Esophagus (tissue), 2 donors: ENCODE measurements around the gene ARMH1. TPM values are rescaled to one million over a fixed set of nuclear protein-coding genes. Genes with fewer than 3 reads are reported as not detected.

Experiments used
- H3K27ac ChIP-seq, 2 donors: one replicate each; pipeline ENCODE4 v1.5.1; 2013; ENCODE audit warnings: low read depth in 2 of 2, mild to moderate bottlenecking in 2 of 2, inconsistent platforms in 1 of 2, low read length in 1 of 2, moderate library complexity in 1 of 2
- H3K27me3 ChIP-seq, 2 donors: one replicate each; pipeline ENCODE4 v1.6.1; 2013; ENCODE audit warnings: low read length in 2 of 2, control low read depth in 1 of 2, mild to moderate bottlenecking in 1 of 2; ENCODE audit not compliant: insufficient read depth in 2 of 2, control insufficient read depth in 1 of 2
- H3K36me3 ChIP-seq, 2 donors: one replicate each; pipeline ENCODE4 v1.6.1; 2013; ENCODE audit warnings: low read length in 1 of 2; ENCODE audit not compliant: control insufficient read depth in 2 of 2, insufficient read depth in 2 of 2
- H3K4me1 ChIP-seq, 2 donors: one replicate each; pipeline ENCODE4 v1.6.1; 2013; ENCODE audit warnings: low read length in 1 of 2; ENCODE audit not compliant: control insufficient read depth in 2 of 2, insufficient read depth in 2 of 2
- H3K4me3 ChIP-seq, 2 donors: one replicate each; pipeline ENCODE4 v1.5.1; 2013; ENCODE audit warnings: low read length in 2 of 2, mild to moderate bottlenecking in 2 of 2, low read depth in 1 of 2, moderate library complexity in 1 of 2
- H3K9me3 ChIP-seq, 2 donors: one replicate each; pipeline ENCODE4 v1.6.1; 2013; ENCODE audit warnings: mild to moderate bottlenecking in 2 of 2, low read depth in 1 of 2, low read length in 1 of 2, moderate library complexity in 1 of 2; ENCODE audit not compliant: control insufficient read depth in 2 of 2, insufficient read depth in 1 of 2
- WGBS, 2 donors: extraction: QIAGEN DNeasy Blood & Tissue Kit; methylation state at CpG; one replicate each; pipeline ENCODE4 v1.1.7; 2013; 5-methylcytosine and 5-hydroxymethylcytosine counted together
- polyA plus RNA-seq, 2 donors: library from polyadenylated mRNA; stranded (reverse); fragments of 200-250 nt; gene quantifications; one replicate each; pipeline ENCODE4 v1.2.3, GENCODE V29; 2013
- donor health status: healthy with polysubstance abuse.
- donor health status: Bipolar disorder and iron deficiency.

The ARMH1 gene
- polyA plus RNA-seq, 2 donors: 0.71 to 1.1 TPM

DNA sequence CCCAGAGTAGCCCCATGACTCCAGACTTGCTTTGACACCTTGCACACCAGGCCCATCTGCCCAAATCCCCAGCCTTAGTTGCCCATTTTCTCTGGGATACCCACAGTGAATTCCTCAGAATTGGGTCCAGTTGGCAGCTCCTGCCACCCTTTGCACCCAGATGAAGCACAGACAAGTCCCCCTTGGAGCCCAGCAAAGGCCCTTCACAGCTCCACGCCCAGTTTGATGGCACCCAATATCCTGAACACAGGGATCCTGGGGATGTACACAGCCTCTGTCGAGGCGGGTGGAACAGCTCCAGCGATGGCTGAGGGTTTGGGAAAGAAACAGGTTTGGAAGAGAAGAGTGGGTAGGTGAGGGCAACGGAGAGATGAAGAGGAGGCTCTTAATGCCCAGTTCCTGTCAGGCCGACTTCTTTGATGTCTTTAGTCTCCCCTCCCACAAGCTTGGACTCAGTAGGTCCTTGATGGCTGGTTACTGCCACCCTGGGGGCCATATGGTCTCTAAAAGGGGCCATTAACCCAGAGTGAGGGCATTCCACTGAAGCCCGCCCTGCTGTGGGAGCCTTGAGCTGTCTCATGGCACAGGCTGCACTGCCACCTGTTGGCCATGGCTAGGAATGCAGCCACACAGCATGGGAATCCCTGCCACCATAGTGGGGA, 21.9 kb upstream of the ARMH1 start:
- no peaks in the 10 kb centered on the region for H3K4me1 ChIP-seq
- H3K36me3 ChIP-seq: peaks cover 15 to 31% of the 10 kb centered on the region in 2 donors
- no peaks in the 10 kb centered on the region for H3K9me3 ChIP-seq
- H3K27ac ChIP-seq: peak overlapping the region in 1 of 2 donors; percentile 44
- 45 to 47% methylated on average over 7 of the region's 7 CpGs for WGBS, 2 donors
- no peak overlapping the region for H3K4me3 ChIP-seq
- no peaks in the 10 kb centered on the region for H3K27me3 ChIP-seq

DNA sequence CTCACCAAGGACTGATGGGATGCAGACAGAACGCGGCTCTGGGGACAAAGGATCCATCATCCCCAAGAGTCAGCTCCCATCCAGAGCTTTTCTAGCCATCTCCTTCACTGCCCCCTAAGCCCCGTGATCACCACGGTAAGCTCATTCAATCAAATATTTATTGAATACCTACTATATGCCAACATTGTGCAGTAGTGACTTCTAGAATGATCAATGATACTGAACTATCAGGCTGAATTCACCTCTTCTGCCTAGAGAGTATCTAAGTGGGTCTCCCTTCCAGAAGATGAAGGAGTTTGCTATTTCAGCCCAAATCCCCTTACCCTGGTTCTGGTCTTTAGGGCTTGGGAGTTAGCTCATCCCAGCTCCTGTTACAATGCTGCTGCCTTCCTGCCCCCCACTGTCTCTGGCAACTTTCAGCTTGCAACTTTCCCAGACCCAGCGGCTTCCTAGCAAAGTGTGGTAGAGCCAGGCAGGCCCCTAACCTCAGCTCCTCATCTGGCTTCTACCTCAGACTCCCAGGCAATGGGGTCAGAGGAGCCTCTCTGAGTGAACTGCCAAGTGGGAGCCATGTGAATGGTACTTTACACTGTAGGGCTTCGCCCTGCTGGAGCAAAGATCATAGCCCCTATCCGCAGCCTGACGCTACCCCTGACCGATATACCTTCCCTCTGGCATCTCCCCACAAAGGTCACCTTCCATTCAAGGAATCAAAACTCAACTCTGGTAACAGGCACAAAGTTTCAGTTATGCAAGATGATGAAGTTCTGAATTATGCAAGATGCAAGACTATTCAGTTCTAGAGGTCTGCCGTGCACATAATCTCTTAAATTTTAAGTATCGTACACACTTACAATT, 21.2 kb upstream of the ARMH1 start:
- Histone ChIP-seq H3K36me3 (peaks cover 15 to 28% of the 10 kb centered on the region in 2 donors), H3K27me3 (no peaks in the 10 kb centered on the region), H3K4me1 (no peaks in the 10 kb centered on the region), H3K27ac (no peak overlapping the region), H3K9me3 (no peaks in the 10 kb centered on the region), H3K4me3 (no peak overlapping the region)
- 62 to 63% methylated on average over 11 of the region's 11 CpGs for WGBS, 2 donors

DNA sequence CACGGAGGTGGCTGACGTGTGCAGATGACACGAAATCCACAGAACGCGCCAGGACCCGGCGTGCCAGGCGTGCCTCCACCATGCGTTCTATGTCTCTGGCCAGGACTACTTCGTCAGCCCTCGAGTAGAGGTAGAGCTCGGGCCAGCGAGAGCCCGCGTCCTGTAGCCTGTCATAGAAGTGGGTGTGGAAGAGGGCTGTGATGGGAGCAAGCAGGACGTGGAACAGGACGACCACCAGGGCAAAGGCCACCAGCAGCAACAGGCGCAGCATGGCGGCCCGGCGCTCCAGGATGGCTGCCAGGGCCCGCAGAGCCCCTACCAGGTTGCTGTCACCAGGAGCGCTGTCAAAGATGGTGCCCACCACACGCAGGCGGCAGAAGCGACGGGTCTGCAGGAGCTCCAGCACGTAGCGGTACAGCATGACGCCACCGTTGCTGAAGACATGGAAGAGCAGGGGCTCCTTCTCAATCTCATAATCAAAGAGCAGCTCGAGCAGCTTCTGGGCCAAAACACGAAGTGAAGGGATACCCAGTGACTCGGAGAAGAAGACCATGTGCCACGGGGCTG, 19.8 kb upstream of the ARMH1 start:
- no peaks in the 10 kb centered on the region for H3K27me3 ChIP-seq
- no peak overlapping the region for H3K27ac ChIP-seq
- no peaks in the 10 kb centered on the region for H3K9me3 ChIP-seq
- H3K4me3 ChIP-seq: no peak overlapping the region
- WGBS, 2 donors: 93 to 94% methylated on average over 34 to 35 of the region's 35 CpGs
- H3K36me3 ChIP-seq: peaks cover 13 to 16% of the 10 kb centered on the region in 2 donors
- no peaks in the 10 kb centered on the region for H3K4me1 ChIP-seq

DNA sequence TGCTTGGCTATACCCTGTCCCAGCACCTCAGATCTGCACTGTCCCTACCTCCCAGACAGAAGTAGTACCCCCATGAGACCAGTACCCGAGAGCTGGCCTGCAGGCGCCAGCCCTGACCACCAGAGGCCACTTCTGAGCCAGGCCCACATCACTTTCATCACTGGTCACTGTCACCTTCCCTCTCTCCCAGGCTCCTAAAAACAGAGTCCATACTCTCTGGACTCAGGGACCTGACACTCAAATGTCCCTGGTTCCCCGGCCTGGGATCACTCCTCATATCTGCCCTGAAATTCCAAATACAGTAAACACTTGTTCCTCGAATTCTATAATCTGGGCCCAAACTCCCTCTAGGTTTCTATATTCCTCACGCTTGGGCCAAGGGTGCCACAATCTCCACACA, 18.9 kb upstream of the ARMH1 start:
- Histone ChIP-seq H3K9me3 (no peaks in the 10 kb centered on the region), H3K27me3 (no peaks in the 10 kb centered on the region), H3K27ac (no peak overlapping the region), H3K4me3 (no peak overlapping the region), H3K4me1 (no peaks in the 10 kb centered on the region), H3K36me3 (peaks cover 4 to 7% of the 10 kb centered on the region in 2 donors)
- WGBS, 2 donors: 69 to 76% methylated on average over 5 of the region's 5 CpGs

DNA sequence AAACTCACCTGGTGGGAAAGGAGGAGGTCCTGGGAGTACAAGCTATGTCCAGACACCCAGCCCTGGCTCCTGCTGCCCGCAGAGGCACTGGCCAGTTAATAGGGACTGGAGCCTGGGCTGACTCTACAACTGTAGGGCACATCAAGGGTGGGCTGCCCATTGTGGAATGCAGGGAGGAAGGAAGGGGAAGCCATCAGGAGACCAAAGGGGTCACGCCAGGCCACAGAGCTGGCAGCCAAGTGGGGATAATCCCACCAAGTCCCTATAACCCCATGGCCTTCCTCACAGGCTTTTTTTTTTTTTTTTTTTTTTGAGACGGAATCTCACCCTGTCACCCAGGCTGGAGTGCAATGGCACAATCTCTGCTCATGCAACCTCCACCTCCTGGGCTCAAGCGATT, 14.9 kb upstream of the ARMH1 start:
- no peak overlapping the region for H3K27ac ChIP-seq
- no peaks in the 10 kb centered on the region for H3K9me3 ChIP-seq
- H3K4me3 ChIP-seq: no peak overlapping the region
- WGBS, 2 donors: 93 to 98% methylated on average over 4 of the region's 4 CpGs
- H3K4me1 ChIP-seq: no peaks in the 10 kb centered on the region
- no peaks in the 10 kb centered on the region for H3K27me3 ChIP-seq
- peaks cover 0 to under 1% of the 10 kb centered on the region in 2 donors for H3K36me3 ChIP-seq

DNA sequence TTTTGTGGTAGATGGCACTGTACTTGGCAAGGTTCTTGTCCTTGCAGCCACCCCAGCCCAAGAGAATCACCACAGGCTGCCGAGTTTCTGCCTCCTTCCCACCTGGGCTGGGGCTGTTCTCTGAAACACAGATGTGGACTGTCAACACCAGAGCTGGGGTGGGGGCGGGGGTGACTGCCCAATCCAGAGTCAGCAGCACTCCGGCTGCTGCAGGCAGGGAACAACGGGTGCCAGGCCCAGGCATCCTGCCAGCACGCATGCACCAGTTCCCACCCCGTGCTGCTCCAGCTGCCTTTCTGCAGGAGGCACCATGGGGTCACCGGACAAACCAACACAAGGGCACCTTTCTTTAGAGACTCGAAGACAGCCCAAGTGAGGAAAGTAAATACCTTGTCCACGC, 14.3 kb upstream of the ARMH1 start:
- WGBS, 2 donors: 23 to 44% methylated on average over 9 of the region's 9 CpGs
- no peaks in the 10 kb centered on the region for H3K9me3 ChIP-seq
- no peaks in the 10 kb centered on the region for H3K36me3 ChIP-seq
- no peak overlapping the region for H3K4me3 ChIP-seq
- no peak overlapping the region for H3K27ac ChIP-seq
- H3K4me1 ChIP-seq: no peaks in the 10 kb centered on the region
- H3K27me3 ChIP-seq: no peaks in the 10 kb centered on the region

DNA sequence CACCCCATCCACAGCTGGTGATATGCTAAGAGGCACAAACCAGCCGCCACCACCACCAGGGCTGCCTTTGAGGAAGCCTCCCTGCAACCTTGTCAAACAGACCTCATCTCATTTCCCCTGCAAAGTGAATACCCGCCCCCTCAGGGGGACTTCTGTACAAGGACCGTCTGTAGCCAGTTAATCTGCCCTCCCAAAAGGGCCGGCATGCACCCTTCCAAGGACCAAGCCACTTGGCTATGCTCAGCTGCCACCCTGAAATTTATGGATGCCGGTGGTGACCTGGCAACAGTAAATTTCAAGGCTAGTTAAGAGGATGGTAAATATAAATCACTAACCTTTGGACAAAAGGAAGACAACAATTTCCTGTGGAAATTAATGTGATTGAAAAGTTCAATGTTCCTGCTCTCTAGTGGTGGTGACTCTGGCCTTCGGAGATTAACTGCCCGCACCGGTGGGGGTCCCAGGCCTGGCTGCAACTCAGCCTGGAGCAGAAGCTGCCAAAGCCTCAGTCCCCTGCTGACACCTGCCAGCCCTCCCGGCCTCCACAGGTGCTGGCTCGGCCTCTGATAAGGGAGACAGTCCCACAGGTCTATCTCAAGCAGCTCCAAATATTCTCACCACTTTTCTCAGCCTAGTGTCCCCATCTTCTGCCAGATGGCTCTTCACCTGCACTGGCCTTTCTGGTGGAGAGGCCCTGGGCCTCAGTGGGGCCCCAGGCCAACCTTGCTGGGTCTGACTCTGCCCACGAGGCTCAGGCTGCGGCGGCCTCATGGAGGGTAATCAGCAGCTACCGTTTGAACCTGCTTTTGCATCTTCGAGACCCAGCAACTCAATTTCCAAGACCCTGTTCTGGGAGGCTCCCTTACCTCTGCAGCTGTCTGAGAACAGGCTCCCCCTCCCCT, 12.5 kb upstream of the ARMH1 start:
- Histone ChIP-seq H3K9me3 (no peaks in the 10 kb centered on the region), H3K4me3 (no peak overlapping the region), H3K4me1 (no peaks in the 10 kb centered on the region), H3K27me3 (no peaks in the 10 kb centered on the region), H3K27ac (no peak overlapping the region), H3K36me3 (no peaks in the 10 kb centered on the region)
- 65 to 84% methylated on average over 15 of the region's 15 CpGs for WGBS, 2 donors

DNA sequence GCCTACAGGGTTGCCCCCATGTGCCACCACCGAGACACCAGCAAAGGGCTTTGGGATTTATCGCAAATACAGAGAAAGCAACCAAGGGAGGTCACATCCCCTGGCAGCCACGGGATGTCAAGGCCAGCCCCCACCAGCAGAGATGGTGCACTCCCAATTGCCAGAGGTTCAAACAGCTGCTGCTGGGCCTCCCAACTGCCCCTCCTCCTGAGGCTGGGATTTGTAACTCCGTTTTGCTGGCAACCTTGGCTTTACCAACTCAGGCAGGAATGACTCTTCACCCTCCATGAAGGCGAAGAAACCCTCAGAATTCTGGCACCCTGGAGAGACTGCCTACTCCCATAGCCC, 11.9 kb upstream of the ARMH1 start:
- Histone ChIP-seq H3K4me1 (no peaks in the 10 kb centered on the region), H3K9me3 (no peaks in the 10 kb centered on the region), H3K27me3 (no peaks in the 10 kb centered on the region), H3K27ac (no peak overlapping the region), H3K36me3 (no peaks in the 10 kb centered on the region), H3K4me3 (no peak overlapping the region)
- WGBS, 2 donors: 76 to 80% methylated on average over 5 of the region's 5 CpGs

DNA sequence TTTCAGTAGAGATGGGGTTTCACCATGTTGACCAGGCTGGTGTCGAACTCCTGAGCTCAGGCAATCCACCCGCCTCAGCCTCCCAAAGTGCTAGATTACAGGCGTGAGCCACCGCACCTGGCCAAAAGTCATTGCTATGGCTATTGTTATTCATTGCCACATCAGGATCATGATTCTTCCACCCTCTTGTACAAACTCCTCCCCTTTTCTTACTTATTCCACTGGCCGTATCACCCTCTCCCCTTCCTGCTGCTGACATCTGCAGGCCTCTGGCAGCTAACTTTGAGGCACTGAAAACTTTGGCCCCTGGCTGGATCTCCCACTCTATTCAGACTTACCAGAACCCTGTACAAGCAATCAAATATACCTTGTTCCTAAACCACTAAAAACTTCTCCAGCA, 11.1 kb upstream of the ARMH1 start:
- H3K27me3 ChIP-seq: no peaks in the 10 kb centered on the region
- H3K4me1 ChIP-seq: no peaks in the 10 kb centered on the region
- no peak overlapping the region for H3K27ac ChIP-seq
- WGBS, 2 donors: 91 to 96% methylated on average over 5 of the region's 5 CpGs
- no peak overlapping the region for H3K4me3 ChIP-seq
- H3K36me3 ChIP-seq: no peaks in the 10 kb centered on the region
- no peaks in the 10 kb centered on the region for H3K9me3 ChIP-seq
